Panc1 (cell line): ENCODE data around the gene STK32C. TPM values are rescaled to one million over a fixed set of nuclear protein-coding genes. Genes with fewer than 3 reads are reported as not detected.

Experiments used
- ATAC-seq: fragments of 200-7000 bp; cut with Tn5 transposase; 2 replicates; pipeline ENCODE4 v1.9.1; 2020; ENCODE audit warnings: mild to moderate bottlenecking, moderate library complexity
- BruUV-seq: library from RNA; stranded (reverse); fragments of 400-500 nt; replicated peaks from 2 replicates; lab custom pipeline; 2021; lab: Mats Ljungman, UMichigan
- CTCF ChIA-PET: fragments of 300-600 bp; sonication (Branson Sonifier 250); formaldehyde crosslinking; loops from one replicate; lab custom pipeline; 2022; ENCODE audit warnings: antibody characterized with exemption; lab: Charles Lee
- POLR2A ChIA-PET: fragments of 300-600 bp; sonication (Branson Sonifier 250); formaldehyde crosslinking; loops from one replicate; lab custom pipeline; 2022; ENCODE audit warnings: antibody characterized with exemption; lab: Charles Lee
- DNase-seq: peaks from one replicate; pipeline ENCODE4 v3.0.0-alpha.2; 2010; ENCODE audit warnings: low read depth, low spot score
- H3K27ac ChIP-seq: 2 replicates; pipeline ENCODE4 v1.5.1; 2011; ENCODE audit warnings: mild to moderate bottlenecking, low read length, inconsistent platforms
- H3K27me3 ChIP-seq: fragments of 200-500 bp; sonication (Bioruptor generic); 2 replicates; pipeline ENCODE4 v1.6.0; 2014; ENCODE audit warnings: low read length, inconsistent platforms; ENCODE audit not compliant: control insufficient read depth, insufficient read depth
- H3K36me3 ChIP-seq: fragments of 200-500 bp; sonication (Bioruptor generic); 2 replicates; pipeline ENCODE4 v1.5.1; 2014; ENCODE audit warnings: inconsistent platforms, mild to moderate bottlenecking, low read length, moderate library complexity; ENCODE audit not compliant: control insufficient read depth, insufficient read depth
- H3K4me1 ChIP-seq: 2 replicates; pipeline ENCODE4 v1.5.1; 2011; ENCODE audit warnings: inconsistent platforms, mild to moderate bottlenecking, low read length, moderate library complexity; ENCODE audit not compliant: control insufficient read depth, insufficient read depth
- H3K4me3 ChIP-seq, 2 experiments: 2 replicates each; pipeline ENCODE4 v1.5.1; 2011 to 2012; ENCODE audit warnings: low read depth in 2 of 2, low read length in 2 of 2, mild to moderate bottlenecking in 2 of 2, inconsistent platforms in 1 of 2, moderate library complexity in 1 of 2
- H3K9me3 ChIP-seq: fragments of 200-500 bp; sonication (Bioruptor generic); 2 replicates; pipeline ENCODE4 v1.5.1; 2014; ENCODE audit warnings: low read depth, mild to moderate bottlenecking, inconsistent platforms, low read length, moderate library complexity; ENCODE audit not compliant: control insufficient read depth, insufficient read depth
- POLR2AphosphoS5 ChIP-seq: IDR thresholded peaks from 2 replicates; pipeline ENCODE4 v1.6.1; 2012; ENCODE audit warnings: mild to moderate bottlenecking, low read depth, low read length, moderate library complexity
- SIN3A ChIP-seq: IDR thresholded peaks from 2 replicates; pipeline ENCODE4 v1.6.1; 2012; ENCODE audit warnings: low read depth, mild to moderate bottlenecking, low read length, moderate library complexity, borderline replicate concordance; ENCODE audit not compliant: insufficient read depth
- TCF7L2 ChIP-seq: IDR thresholded peaks from 2 replicates; pipeline ENCODE4 v1.6.1; 2011; ENCODE audit warnings: mild to moderate bottlenecking, low read depth, low read length, inconsistent platforms
- in situ Hi-C: cut with HindIII; loops from 2 replicates; pipeline ENCODE4 v1.10.0; 2016; ENCODE audit warnings: low sequenced_read_pairs, low pct_unique_long_range_greater_than_20kb
- intact Hi-C: fragments of 100-400 bp; cut with micrococcal nuclease; formaldehyde crosslinking; loops from one replicate; pipeline ENCODE4 v1.10.0; 2022; ENCODE audit not compliant: unreplicated experiment
- total RNA-seq: library from RNA; stranded (reverse); gene quantifications from one replicate; pipeline ENCODE4 v1.2.1, GENCODE V29; 2021; ENCODE audit not compliant: unreplicated experiment
- TF ChIP-seq, protein P1 (sequence below): fragments of 450-650 bp; IDR thresholded peaks from 2 replicates; pipeline ENCODE4 v1.5.1; 2017; ENCODE audit warnings: mild to moderate bottlenecking
- TF ChIP-seq, protein P2 (sequence below), 2 experiments: IDR thresholded peaks; 2 replicates each; pipeline ENCODE4 v1.6.1; 2011 to 2012; ENCODE audit warnings: low read depth in 2 of 2, control low read depth in 1 of 2, low read length in 1 of 2, mild to moderate bottlenecking in 1 of 2, moderate library complexity in 1 of 2; ENCODE audit not compliant: insufficient read depth in 1 of 2

Gene STK32C
- total RNA-seq, 1 experiment from 2014 or later = 53.7 TPM

DNA sequence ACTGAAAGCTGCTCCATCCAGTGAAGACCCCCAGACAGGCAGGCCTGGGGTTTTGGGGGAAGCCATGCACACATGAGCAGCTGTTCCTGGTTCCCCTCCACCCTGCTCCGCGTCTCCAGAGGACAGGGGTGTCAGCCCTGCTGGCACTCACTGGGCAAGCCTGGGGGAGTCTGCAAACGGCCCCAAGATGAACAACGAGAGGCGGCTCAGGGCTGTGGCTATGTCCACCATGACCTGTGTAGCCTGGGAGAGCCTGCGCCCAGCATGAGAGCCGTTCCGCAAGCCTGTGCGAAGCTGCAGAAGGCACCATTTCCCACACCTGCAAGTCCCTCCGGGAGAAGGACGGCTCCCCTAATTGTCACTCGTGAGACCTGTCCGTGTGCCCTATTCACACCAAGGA is 61.5 kb downstream of the STK32C start:
- no peaks in the 10 kb centered on the region for H3K9me3 ChIP-seq
- BruUV-seq = no TSS peak
- H3K27ac ChIP-seq = no peak overlapping the region
- TF ChIP-seq POLR2AphosphoS5 = no peak
- no peak for TF ChIP-seq TCF7L2
- TF ChIP-seq, protein P1, sequence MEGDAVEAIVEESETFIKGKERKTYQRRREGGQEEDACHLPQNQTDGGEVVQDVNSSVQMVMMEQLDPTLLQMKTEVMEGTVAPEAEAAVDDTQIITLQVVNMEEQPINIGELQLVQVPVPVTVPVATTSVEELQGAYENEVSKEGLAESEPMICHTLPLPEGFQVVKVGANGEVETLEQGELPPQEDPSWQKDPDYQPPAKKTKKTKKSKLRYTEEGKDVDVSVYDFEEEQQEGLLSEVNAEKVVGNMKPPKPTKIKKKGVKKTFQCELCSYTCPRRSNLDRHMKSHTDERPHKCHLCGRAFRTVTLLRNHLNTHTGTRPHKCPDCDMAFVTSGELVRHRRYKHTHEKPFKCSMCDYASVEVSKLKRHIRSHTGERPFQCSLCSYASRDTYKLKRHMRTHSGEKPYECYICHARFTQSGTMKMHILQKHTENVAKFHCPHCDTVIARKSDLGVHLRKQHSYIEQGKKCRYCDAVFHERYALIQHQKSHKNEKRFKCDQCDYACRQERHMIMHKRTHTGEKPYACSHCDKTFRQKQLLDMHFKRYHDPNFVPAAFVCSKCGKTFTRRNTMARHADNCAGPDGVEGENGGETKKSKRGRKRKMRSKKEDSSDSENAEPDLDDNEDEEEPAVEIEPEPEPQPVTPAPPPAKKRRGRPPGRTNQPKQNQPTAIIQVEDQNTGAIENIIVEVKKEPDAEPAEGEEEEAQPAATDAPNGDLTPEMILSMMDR = no peak
- TF ChIP-seq, protein P2, sequence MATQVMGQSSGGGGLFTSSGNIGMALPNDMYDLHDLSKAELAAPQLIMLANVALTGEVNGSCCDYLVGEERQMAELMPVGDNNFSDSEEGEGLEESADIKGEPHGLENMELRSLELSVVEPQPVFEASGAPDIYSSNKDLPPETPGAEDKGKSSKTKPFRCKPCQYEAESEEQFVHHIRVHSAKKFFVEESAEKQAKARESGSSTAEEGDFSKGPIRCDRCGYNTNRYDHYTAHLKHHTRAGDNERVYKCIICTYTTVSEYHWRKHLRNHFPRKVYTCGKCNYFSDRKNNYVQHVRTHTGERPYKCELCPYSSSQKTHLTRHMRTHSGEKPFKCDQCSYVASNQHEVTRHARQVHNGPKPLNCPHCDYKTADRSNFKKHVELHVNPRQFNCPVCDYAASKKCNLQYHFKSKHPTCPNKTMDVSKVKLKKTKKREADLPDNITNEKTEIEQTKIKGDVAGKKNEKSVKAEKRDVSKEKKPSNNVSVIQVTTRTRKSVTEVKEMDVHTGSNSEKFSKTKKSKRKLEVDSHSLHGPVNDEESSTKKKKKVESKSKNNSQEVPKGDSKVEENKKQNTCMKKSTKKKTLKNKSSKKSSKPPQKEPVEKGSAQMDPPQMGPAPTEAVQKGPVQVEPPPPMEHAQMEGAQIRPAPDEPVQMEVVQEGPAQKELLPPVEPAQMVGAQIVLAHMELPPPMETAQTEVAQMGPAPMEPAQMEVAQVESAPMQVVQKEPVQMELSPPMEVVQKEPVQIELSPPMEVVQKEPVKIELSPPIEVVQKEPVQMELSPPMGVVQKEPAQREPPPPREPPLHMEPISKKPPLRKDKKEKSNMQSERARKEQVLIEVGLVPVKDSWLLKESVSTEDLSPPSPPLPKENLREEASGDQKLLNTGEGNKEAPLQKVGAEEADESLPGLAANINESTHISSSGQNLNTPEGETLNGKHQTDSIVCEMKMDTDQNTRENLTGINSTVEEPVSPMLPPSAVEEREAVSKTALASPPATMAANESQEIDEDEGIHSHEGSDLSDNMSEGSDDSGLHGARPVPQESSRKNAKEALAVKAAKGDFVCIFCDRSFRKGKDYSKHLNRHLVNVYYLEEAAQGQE (IDR thresholded peaks at IDR 0.05; ENCODE audit: insufficient read depth in 1 of 2, low read depth in 2 of 2, low read length in 1 of 2) = no peak
- no peak overlapping the region for H3K4me3 ChIP-seq
- ChIA-PET POLR2A (no interaction called here), CTCF (no interaction called here)
- peaks cover 5% of the 10 kb centered on the region; the same call in 1 of the 2 replicates for H3K4me1 ChIP-seq
- no peak for ATAC-seq
- no peak for DNase-seq
- H3K36me3 ChIP-seq = no peaks in the 10 kb centered on the region
- no peaks in the 10 kb centered on the region for H3K27me3 ChIP-seq
- intact Hi-C loops (no loop called here), in situ Hi-C loops (no loop called here)

DNA sequence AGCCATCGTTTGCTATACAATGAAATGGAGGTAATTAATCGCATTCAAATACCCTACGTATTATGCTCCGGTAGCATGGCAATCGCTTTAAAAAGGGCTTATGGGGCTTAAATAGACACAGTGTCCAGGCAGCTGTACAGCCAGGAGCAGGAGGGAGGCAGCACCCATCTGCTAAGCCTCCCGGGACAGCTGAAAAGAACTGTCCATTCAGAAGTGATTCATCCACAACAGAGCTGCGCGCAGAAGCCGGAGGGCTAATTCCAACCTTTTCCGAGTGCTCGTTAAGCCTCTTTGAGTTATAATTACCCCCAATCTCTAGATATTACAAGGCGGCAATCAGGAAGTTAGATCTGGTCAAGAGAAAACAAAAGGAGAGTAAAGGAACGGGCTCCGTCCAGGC is 62.7 kb downstream of the STK32C start:
- Histone ChIP-seq H3K27me3 (no peaks in the 10 kb centered on the region), H3K36me3 (no peaks in the 10 kb centered on the region), H3K9me3 (no peaks in the 10 kb centered on the region), H3K27ac (no peak overlapping the region), H3K4me3 (no peak overlapping the region), H3K4me1 (peaks cover 5% of the 10 kb centered on the region; the same call in 1 of the 2 replicates)
- in situ Hi-C loops = no loop called here
- DNase-seq = no peak
- POLR2A ChIA-PET = no interaction called here
- intact Hi-C loops = no loop called here
- no TSS peak for BruUV-seq
- no peak for ATAC-seq
- TF ChIP-seq, protein P1 = no peak
- TF ChIP-seq TCF7L2 (no peak), POLR2AphosphoS5 (no peak), SIN3A (no peak)
- TF ChIP-seq, protein P2 (IDR thresholded peaks at IDR 0.05; ENCODE audit: insufficient read depth in 1 of 2, low read depth in 2 of 2, low read length in 1 of 2) = no peak
- CTCF ChIA-PET = no interaction called here
